NCI-H526 treated with DMSO at 0.1 percent for 48 hours (cell line): ENCODE data around the gene VSIG10.
"Not testable (repeated sequence)": the region's sequence is repeated elsewhere in the genome, so short reads cannot be mapped to it uniquely, and the experiment has no call there.

ENCODE experiments used
- DNase-seq: peaks from one replicate; lab custom pipeline; 2025; lab: John Stamatoyannopoulos, UW

Gene VSIG10

DNA sequence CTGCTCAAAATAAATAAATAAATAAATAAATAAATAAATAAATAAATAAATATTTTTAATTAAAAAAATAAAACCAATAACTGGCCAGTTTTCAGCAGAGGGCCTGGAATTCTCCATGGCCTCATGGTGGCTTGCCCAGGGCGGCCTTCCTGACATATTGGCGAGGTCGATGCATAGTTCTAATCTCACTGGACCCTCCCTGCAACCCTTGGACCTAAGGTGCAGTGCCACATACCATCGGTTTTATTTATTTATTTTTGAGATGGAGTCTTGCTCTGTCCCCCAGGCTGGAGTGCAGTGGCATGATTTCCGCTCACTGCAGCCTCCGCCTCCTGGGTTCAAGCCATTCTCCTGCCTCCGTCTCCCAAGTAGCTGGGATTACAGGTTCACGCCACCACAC, 3.9 kb upstream of the VSIG10 start:
- DNase-seq, result no peak

DNA sequence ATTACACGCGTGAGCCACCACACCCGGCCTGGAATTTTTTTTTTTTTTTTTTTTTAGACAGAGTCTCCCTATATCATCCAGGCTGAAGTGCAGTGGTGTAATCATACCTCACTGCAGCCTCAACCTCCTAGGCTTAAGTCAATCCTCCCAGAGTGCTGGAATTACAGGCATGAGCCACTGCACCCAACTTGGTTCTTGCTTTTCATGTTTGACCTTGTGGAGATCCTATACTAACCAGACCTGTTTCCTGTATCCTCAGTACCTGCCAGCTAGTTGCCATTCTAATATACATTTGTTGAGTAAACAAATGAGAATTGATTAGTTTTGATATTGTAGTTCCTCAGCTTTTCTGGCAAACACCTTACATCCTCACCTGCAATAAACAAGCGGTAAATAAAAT, 3.2 kb upstream of the VSIG10 start:
- no peak for DNase-seq

DNA sequence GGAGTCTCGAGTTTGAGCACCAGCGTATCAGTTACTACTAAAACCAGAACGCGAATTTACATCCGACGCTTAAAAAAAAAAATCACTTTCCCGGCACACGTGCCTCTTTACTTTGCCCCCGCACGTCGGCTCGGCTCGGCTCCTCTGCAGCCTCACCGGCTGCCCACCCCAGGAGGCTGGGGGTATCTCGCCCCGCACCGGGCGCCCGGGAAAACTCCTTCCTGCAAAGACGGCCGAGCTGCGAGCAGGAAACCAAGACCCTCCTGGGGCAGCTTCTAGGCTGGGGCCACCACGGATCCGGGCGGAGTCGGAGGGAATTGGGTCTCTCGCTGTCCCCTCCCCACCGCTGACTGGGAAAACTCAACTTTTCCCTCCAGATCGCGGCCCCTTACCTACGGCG, 610 bp downstream of the VSIG10 start:
- DNase-seq, result peak; percentile 38

DNA sequence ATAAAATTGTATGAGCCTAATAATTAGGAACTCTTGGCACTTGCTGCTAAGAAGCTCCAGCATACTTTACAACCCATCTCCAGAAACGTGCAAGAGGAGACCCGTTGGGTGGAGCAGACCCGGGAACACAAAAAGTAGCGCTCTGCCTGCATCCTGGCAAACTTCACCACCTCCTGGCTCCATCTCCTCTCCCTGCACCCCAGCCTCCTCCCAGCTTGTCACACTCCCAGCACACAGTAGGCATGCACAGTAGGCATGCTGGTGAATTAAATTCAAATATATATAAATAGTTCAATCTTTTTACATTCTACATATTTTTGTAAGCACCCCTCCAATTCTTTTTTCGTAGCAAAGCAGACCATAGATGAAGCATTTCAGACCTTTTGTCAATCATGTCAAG, 1.2 kb downstream of the VSIG10 start:
- no peak for DNase-seq

DNA sequence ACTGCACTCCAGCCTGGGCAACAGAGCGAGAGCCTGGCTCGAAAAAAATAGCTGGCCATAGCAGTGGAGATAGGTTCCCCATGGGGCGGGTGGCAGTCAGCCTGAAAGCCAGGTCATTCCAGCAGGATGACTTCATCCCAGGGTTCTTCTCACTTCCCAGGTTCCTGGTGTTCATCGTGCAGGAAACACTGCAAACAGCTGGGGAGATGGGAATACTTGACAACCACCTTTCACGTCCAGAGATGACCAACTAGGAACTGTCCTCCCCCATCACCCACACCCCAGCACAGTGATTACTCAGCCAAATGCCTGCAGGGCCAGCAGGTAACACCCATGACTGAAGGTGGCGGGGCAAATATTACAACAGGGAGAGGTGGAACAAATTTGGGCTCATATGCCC, 1.7 kb downstream of the VSIG10 start:
- no peak for DNase-seq

DNA sequence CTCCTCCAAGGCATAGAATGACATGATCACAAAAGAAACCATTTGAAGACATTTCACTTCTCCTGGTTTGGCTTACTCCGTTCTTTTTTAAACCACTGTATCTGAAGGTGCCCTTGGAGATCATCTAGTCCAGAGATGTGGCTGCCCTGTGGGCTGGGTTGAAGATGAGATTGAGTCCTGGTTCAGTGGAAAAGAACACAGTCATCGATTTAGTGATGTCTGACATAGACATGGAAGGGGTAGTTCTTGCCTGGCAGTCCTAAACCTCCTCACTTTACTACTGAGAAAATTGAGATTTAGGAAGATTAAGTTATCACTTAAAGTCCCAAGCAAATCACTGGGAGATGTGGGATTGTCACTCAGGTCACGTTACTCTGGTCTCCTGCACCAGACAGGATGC, 2.8 kb downstream of the VSIG10 start:
- DNase-seq, result no peak

DNA sequence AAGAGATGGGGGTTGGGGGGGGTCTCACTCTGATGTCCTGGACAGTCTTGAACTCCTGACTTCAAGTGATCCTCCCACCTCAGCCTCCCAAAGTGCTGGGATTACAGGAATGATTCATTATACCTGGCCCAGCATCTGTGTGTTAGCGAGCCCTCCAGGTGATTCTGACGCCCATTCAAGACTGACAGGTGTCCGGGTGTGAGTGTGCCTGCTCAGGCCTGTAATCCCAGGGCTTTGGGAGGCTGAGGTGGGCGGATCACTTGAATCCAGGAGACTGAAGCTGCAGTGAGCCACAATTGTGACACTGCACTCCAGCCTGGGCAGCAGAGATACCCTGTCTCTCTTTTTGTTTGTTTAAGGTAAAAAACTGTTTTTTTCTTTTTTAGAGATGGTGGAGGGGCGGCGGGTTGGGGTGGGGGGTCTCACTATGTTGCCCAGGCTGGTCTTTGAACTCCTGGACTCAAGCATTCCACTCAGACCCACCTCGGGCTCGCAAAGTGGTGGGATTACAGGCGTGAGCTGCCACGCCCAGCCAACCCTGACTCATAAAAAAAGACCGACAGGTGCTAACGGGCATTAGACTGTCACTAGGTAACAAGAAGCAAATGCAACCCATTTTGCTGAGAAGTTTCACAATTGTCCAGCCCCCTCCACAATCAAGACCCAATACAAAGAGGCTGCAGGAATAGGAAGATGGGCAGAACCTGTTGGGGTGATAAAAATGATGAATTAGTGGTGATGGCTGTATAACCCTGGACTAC, 4.7 kb downstream of the VSIG10 start:
- peak; percentile 55 for DNase-seq

DNA sequence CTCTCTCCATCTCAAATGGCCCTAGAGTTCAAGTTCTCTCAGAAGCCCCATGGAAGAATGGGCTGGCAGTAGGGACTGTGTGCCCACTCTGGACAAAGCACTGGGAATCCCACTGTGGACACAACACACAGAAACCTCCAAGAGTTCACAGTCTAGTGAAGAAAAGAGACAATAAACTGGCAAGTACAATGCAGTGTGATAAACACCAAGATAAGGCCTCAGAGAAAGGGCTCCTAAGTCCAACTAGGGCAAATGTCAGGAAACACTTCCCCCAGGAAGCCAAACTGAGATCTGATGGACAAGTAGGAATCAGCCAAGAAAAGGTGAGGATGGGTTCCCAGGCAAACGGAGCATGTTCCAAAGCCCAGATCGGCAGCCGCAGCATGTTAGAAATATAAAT, 5.4 kb downstream of the VSIG10 start:
- DNase-seq, result no peak

DNA sequence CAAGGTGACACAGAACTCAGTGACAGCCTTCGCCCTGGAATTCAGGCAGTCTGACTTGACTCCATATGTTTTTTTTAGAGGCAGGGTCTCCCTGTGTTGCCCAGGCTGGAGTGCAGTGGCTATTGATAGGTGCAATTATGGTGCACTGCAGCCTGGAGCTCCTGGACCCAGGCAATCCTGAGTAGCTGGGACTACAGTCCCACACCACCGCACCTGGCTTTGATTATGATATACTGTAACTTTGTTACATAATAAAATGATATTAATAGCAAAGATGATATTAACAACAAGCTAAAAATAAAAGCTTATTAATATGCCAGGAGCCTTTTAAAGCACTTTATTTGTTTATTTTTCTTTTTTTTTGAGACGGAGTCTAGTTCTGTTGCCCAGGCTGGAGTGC, 9.8 kb downstream of the VSIG10 start:
- DNase-seq, result no peak

DNA sequence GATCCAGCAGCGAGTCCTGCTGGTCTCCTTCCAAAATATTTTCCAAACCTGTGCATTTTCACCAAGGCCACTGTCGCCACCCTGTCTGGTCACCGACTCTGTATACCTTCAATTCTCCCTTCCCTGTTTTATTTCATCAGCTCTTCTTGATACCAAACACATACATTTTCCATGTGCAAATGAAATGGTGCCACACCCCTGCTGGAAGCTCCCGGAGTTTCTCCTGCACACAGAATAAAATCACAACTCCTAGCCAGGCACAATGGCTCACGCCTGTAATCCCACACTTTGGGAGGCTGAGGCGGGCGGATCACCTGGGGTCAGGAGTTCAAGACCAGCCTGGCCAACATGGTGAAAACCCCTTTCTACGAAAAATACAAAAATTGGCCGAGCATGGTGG, 14.0 kb downstream of the VSIG10 start:
- no peak for DNase-seq

DNA sequence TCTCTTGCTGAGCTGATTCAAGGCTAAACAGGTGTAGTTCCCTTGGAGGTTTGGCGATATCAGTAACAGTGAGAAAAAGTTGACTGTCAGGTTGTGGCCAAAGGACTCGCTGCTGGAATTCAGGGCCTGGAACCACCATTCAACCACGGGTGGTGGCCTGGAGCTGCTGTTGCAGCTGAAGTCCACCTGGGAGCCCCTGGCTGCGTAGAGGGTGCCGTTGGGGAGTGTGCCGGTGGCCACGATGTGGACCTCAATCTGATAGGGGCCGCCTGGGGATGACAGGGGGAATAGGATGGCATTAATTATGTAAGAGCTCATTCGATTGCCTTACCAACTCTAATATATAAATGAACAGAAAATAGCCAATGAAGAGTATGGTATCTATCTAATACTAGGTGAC, 21.6 kb downstream of the VSIG10 start:
- DNase-seq, result no peak

DNA sequence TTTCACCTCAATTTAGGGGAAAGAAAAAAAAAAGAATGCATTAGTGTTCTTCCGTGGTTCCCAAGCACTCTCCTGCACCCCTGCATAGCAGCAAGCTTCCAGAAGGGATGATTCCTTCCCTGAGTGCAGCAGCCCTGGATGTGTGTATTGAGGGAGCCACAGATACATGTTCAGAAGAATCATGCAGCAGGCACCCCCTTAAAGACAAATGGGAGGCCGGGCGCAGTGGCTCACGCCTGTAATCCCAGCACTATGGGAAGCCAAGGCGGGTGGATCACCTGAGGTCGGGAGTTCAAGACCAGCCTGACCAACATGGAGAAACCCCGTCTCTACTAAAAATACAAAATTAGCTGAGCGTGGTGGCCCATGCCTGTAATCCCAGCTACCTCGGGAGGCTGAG, 22.3 kb downstream of the VSIG10 start:
- not testable (repeated sequence) for DNase-seq

DNA sequence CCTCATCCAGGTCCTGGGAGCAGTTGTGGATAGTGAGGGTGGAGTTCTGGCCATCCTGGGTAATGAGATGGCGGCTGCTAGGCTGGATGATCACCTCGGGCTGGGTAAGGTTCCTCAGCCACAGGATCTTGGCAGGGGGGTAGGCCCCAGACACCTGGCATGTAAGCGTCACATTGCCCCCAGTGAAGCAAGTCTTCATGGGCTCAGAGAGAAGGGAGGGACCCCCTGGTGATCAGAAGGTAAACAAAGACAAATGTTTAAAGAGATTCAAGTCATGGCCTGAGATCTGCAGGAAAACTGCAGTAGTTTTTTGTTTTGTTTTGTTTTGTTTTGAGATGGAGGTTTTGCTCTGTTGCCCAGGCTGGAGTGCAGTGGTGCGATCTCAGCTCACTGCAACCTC, 30.0 kb downstream of the VSIG10 start:
- no peak for DNase-seq

DNA sequence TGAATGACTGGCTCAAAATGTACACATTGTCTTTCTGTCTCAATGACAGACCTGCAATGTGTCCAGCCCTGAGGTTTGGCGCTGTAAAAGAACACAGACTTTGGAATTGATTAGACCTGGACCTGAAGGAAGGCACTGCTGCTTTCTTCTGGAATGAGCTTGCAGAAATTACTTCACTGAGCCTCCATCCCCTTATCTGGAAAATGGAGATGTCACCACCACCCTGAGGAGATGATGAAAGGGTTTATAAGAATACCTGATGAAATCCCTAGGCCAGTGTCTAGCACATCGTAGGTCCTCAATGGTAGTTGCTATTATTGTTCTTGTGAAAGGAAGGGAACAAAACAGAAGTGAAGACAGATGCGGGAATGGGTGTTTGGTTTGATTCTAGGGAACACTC, 33.2 kb downstream of the VSIG10 start:
- DNase-seq, result no peak

DNA sequence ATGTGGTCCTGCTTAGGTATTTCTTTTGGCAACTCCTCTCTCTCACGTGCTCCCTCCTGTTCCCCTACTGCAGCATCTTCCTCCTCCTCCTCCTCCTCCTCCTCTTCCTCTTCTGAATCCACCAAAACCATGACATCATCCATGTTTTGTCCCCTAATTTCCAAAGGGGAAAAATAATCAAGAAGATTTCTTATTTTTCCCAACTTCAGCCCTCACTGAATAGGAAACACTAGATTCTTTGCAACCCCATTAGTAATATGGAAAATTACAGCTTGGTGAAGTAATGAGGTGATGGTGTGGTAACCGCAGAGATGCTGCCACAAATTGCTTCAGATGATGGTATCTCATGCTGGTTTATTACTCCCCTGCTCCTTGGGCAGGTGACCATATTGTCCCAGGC, 35.4 kb downstream of the VSIG10 start:
- DNase-seq, result no peak

DNA sequence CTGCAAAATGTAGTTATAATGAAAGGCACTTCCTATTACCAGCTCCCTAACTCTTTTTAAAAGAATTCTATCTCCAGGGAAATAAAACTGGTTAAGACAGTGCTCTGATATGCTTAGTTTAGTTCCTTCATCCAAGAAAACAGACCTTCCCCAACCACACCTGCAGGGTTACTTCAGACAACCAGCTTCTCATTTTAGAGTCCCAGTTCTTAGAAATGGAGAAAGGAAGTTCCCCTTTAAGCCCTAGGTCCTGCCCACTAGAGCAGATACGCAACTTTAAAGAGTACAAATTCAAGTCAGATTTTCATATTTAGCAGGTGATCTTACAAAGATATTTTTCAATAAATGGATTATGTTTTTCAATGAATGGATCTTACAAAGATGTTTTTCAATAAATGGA, 38.4 kb downstream of the VSIG10 start:
- DNase-seq, result no peak

DNA sequence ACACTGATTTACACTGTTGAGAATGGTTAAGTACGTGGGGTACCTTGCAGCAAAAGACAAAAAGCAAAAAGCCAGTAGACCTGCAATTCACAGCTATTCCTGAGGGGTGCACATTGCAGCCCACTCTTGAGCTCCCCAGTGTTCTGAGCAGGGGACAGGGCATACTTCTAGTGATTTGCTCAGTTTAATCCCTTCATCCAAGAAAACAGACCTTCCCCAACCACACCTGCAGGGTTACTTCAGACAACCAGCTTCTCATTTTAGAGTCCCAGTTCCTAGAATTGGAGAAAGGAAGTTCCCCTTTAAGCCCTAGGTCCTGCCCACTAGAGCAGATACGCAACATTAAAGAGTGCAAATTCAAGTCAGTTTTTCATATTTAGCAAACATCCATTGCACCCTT, 39.2 kb downstream of the VSIG10 start:
- DNase-seq, result no peak

DNA sequence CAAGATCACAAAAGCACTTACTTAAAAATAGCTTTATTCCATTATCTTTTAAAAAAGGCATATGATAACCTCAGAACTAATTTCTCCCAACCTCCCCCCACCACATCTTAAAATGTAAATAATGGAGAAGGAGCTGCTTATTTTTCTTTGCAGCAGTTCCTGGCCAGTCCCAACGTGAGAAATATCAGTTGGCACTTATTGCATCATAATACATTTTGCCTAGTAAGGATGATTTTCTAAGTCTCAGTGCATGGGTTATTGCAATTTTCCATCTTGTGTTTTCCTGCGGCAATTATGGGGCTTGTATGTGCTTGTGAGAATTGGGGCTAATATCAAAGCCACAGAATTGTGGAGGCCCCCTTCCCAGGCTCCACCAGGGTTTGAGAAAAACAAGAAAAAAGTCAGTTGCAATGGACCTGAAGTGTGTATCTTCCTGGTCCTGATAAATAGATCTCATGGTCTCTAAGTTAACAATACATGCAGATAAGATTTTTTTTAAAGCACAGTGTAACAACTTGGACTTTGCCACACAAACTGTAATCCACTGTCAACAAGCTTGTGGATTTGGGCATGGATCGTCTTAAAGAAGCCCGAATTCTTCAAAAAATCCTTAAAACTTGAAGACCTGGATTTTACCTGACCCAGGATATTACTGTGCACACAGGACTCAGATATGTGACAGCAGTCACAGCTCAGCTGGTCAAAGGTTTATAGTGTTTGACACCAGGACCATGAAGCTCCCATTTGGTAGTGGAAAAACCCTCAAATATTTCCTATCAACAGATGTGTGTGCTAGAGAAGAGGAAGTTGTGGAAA, 40.0 kb downstream of the VSIG10 start:
- DNase-seq, result no peak

DNA sequence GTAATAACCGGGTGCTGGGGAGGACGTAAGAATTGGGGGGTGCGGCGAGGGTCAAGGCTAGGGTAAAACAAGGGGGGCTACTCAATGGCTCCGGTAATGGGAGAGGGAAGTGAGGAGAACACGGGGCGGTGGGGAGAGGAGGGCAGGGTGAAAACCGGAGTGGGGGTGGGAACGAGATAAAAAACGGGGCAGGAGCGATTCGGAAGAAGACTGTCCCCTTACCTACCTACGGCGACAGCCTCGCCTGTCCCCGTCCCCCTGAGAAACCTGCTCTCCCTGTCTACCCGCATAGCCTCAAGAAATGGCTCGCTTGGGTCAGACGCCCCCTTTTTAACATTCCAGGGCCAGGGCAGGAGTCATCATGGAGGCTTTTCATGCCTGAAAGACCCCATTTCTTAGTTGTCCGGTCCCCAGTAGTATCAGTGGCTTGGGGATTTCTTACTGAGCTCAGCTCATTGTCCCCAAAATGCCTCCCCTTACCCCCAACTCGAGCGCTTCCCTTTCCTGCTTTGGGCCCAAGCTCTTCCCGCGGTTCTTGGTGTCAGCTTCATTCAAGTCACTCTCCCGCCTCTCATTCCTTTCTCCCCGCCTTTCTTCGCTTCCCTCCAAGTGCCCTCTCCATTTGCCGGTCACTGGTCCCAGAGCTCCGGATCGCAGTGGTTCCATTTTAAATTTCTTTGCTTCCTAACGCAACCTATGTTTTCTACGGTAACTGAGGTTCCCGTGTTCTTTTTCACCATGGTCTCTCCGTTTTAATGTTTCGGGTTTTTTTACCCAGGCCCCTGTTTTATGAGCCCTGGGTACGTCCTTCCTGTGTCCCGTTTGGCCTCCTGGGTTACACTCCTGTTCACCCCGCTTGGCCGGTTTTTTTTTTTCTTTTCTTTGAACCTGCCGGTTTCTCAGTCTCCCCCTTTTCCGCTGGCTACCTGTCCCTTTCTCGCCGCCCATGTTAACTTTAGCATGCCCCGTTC, 41.7 kb downstream of the VSIG10 start:
- peak; percentile 41 for DNase-seq

DNA sequence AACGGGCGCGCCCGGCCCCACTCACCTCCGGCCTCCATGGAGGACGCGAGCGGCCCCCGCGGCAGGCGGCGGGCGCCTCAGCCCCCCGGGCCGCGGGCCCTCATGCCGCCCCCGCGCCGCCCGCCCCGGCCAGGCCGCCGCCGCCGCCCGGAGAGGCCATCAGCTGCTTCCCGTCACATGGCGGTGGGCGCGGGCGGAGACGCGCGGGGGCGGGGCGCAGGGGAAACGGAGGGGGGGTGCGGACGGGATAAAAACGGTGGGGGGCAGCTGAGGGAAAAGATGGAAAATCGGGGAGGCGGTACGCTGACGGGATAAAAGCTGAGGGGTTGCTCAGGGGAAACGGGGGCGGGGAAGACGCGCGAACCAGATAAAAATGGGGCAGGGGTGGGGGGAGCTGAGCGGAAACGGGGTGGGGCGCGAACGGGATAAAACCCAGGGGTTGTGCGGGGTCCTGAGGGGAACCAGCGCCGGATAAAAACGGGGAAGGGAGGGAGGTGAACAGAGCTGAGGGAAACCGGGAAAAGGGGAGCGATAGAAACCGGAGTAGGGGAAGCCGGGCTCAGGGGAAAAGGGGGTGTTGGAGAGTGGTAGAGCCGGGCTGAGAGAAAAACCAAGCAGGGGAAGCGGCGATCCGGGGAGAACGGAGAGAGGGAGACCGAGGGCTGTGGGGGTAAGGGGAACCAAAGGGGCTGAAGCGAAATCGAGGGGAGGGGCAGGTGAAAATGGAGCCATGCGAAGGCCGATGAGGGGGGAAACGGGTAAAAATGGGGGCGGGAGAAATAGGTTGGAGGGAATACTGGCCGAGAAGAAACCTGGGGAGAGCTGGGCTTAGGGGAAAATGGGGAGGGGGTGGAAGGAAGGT, 42.6 kb downstream of the VSIG10 start, which contains the start of gene WSB2:
Gene WSB2, minus strand, starts transcription at position 169 of the 862 bp plus-strand sequence. Its CDS starts 131 bp downstream, at position 38.
- DNase-seq, result peak; percentile 55

DNA sequence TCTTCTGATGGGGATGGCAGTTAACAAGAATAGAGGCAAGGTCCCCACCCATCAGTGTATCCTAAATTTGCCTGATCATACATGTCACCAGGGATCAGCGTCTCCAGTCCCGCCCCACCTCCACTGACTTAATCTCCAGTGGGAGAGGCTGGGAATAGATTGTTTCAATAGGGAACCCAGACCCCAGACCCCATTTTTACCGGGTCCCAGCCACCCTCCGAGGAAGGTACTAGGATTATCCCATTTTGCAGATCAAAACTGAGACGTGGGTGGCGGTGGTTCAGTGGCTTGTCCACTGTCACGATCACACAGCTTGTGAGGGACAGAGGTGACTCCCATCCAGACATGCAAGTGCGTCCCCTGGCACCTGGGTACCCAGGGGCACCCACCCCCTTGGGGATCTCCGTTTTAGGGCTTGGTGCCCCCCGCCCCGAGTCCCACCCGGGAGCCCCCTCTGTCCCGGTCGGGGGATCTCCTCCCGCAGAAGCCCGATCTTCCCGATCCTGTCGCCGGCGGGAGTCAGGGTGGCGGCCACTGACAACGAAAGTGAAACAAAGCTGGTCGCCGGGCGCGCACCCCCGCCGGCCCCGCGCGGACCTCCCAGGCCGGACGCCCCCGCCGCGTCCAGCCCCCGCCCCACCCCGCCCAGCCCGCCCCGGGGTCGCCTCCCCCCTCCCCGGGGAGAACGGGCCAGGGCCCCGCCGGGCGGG, 43.4 kb downstream of the VSIG10 start:
- peak; percentile 57 for DNase-seq
